Transverse colon (tissue), 4 donors: ENCODE results near the gene NDUFA9. TPM values are rescaled to one million over a fixed set of nuclear protein-coding genes. Genes with fewer than 3 reads are reported as not detected.

Experiments
- DNase-seq: peaks from one replicate; pipeline ENCODE4 v3.0.0-alpha.2; 2019
- H3K27ac ChIP-seq, 4 donors: fragments of 200-600 bp; sonication (generic); 2 replicates each; pipeline ENCODE4 v1.5.1; 2016 to 2018; ENCODE audit warnings: inconsistent platforms in 4 of 4
- H3K27me3 ChIP-seq: fragments of 200-600 bp; sonication (generic); 2 replicates; pipeline ENCODE4 v1.5.1; 2017; ENCODE audit warnings: inconsistent platforms
- H3K36me3 ChIP-seq, 4 donors: fragments of 200-600 bp; sonication (generic); 2 replicates each; pipeline ENCODE4 v1.5.1; 2017 to 2019; ENCODE audit warnings: inconsistent platforms in 4 of 4
- H3K4me1 ChIP-seq, 4 donors: fragments of 200-600 bp; sonication (generic); 2 replicates each; pipeline ENCODE4 v1.5.1; 2017 to 2020; ENCODE audit warnings: inconsistent platforms in 4 of 4
- H3K4me3 ChIP-seq, 4 donors: fragments of 200-600 bp; sonication (generic); 1 replicate in 1 of 4; 2 replicates in 3 of 4; pipeline versions ENCODE4 v1.5.1 to v1.6.1; 2017 to 2019; ENCODE audit warnings: inconsistent platforms in 4 of 4
- H3K9me3 ChIP-seq, 2 donors: fragments of 200-600 bp; sonication (generic); 2 replicates each; pipeline ENCODE4 v1.5.1; 2017 to 2019; ENCODE audit warnings: inconsistent platforms in 2 of 2
- EP300 ChIP-seq: sonication (generic); formaldehyde crosslinking; IDR thresholded peaks from one replicate; pipeline ENCODE4 v1.6.1; 2017; ENCODE audit warnings: antibody characterized with exemption, low read depth
- POLR2A ChIP-seq: fragments of 450-650 bp; IDR thresholded peaks from one replicate; pipeline ENCODE4 v1.6.1; 2016; ENCODE audit warnings: antibody characterized with exemption, mild to moderate bottlenecking, moderate library complexity
- POLR2AphosphoS5 ChIP-seq, 3 donors: sonication (generic); formaldehyde crosslinking; IDR thresholded peaks; one replicate each; pipeline ENCODE4 v1.6.1; 2016; ENCODE audit warnings: antibody characterized with exemption in 3 of 3
- WGBS, 2 donors: methylation state at CpG; one replicate each; pipeline ENCODE4 v1.1.5; 2018; ENCODE audit warnings: low coverage in 1 of 2; 5-methylcytosine and 5-hydroxymethylcytosine counted together
- in situ Hi-C, 4 donors: fragments of 200-750 bp; cut with MboI; loops; one replicate each; pipeline versions ENCODE4 v1.15.0 to v1.15.1; 2017; ENCODE audit warnings: low sequenced_read_pairs in 3 of 4, low pct_ligation_motif_present in 1 of 4, low pct_unique_long_range_greater_than_20kb in 1 of 4
- intact Hi-C: fragments of 100-400 bp; cut with DNase I; formaldehyde crosslinking; loops from one replicate; pipeline ENCODE4 v1.15.1; 2023; ENCODE audit warnings: low total_unique reads
- total RNA-seq, 4 donors: library from RNA; depleted of rRNA; stranded (reverse); fragments of >200 nt; gene quantifications; one replicate each; pipeline ENCODE4 v1.1.0, GENCODE V29; 2016
- TF ChIP-seq, protein P1 (sequence below), 5 experiments: fragments of 200-600 bp in 3 of 5; fragments of 450-650 bp in 2 of 5; sonication (generic) in 3 of 5; IDR thresholded peaks; 1 replicate in 2 of 5; 2 replicates in 3 of 5; pipeline ENCODE4 v1.5.1; 2016 to 2017; ENCODE audit warnings: antibody characterized with exemption in 5 of 5, inconsistent platforms in 3 of 5, mild to moderate bottlenecking in 2 of 5, moderate library complexity in 1 of 5

The NDUFA9 gene
- total RNA-seq, 4 donors from 2014 or later = 43.8 to 99.9 (median 61.2) TPM

GRCh38 chr12:4685317-4685716, 36.4 kb downstream of the NDUFA9 start:
- DNase-seq = no peak
- no peaks in the 10 kb centered on the region for H3K4me1 ChIP-seq
- in situ Hi-C loops (no loop called here), intact Hi-C loops (no loop called here)
- H3K27ac ChIP-seq = no peak overlapping the region
- H3K9me3 ChIP-seq = no peaks in the 10 kb centered on the region
- 87 to 88% methylated on average over 8 of the region's 8 CpGs for WGBS, 2 donors
- H3K4me3 ChIP-seq = no peak overlapping the region
- H3K36me3 ChIP-seq = peaks cover 0 to 66% (median 27%) of the 10 kb centered on the region in 4 donors
- H3K27me3 ChIP-seq = no peaks in the 10 kb centered on the region
- TF ChIP-seq POLR2AphosphoS5 (IDR thresholded peaks at IDR 0.05) (no peak), POLR2A (no peak), EP300 (no peak)
- TF ChIP-seq, protein P1, sequence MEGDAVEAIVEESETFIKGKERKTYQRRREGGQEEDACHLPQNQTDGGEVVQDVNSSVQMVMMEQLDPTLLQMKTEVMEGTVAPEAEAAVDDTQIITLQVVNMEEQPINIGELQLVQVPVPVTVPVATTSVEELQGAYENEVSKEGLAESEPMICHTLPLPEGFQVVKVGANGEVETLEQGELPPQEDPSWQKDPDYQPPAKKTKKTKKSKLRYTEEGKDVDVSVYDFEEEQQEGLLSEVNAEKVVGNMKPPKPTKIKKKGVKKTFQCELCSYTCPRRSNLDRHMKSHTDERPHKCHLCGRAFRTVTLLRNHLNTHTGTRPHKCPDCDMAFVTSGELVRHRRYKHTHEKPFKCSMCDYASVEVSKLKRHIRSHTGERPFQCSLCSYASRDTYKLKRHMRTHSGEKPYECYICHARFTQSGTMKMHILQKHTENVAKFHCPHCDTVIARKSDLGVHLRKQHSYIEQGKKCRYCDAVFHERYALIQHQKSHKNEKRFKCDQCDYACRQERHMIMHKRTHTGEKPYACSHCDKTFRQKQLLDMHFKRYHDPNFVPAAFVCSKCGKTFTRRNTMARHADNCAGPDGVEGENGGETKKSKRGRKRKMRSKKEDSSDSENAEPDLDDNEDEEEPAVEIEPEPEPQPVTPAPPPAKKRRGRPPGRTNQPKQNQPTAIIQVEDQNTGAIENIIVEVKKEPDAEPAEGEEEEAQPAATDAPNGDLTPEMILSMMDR (IDR thresholded peaks at IDR 0.05) = no peak

DNA sequence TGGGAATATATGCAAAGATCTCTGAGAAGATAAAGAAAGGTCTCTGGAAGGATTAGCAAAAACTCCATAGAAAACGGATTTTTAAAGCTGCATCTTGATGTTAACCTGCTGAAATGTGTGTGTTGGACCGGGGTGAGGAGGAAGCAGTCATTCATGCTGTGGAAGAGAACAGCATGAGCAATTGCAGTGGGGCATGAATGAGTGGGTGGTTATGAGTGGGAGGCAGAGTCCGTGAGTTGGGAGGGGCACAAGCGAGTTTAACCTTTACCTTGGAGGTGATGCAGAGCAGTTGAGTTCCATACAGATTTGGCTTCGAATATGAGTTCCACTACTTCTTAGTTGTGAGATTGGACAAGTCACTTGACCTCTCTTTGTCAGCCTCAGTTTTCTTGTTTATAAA, 41.8 kb downstream of the NDUFA9 start:
- H3K27me3 ChIP-seq = no peaks in the 10 kb centered on the region
- intact Hi-C loops (no loop called here), in situ Hi-C loops (no loop called here)
- 95 to 97% methylated on average over 3 to 5 of the region's 5 CpGs for WGBS, 2 donors
- no peak for DNase-seq
- H3K9me3 ChIP-seq = no peaks in the 10 kb centered on the region
- no peak overlapping the region for H3K4me3 ChIP-seq
- H3K4me1 ChIP-seq = no peaks in the 10 kb centered on the region
- no peak for TF ChIP-seq EP300
- TF ChIP-seq, protein P1 (IDR thresholded peaks at IDR 0.05) = no peak
- no peak for TF ChIP-seq POLR2AphosphoS5 (IDR thresholded peaks at IDR 0.05)
- TF ChIP-seq POLR2A = no peak
- H3K27ac ChIP-seq = no peak overlapping the region
- H3K36me3 ChIP-seq = peaks cover 0 to 25% (median 10%) of the 10 kb centered on the region in 4 donors

Other genes with a start within 250 kb of the NDUFA9 start
- not detected for gene FGF6, start 203.3 kb upstream of the NDUFA9 start, total RNA-seq
- 1 to 10 TPM in 3 of 4 donors, not detected in 1; 1.9 to 2.7 (median 2.4) TPM for gene RAD51AP1, start 110.2 kb upstream of the NDUFA9 start, total RNA-seq
- gene DYRK4, start 86.9 kb upstream of the NDUFA9 start, total RNA-seq = 100 to 1,000 TPM in 1 of 4 donors, 10 to 100 TPM in 3; 20.3 to 120 (median 22.4) TPM
- 1 to 10 TPM in 2 of 4 donors, not detected in 2; 1.6 to 1.8 TPM for gene AKAP3, start 63 bp upstream of the NDUFA9 start, total RNA-seq
- gene GALNT8, start 71.3 kb downstream of the NDUFA9 start, total RNA-seq = 10 to 100 TPM in 2 of 4 donors, 1 to 10 TPM in 2; 3.5 to 43.2 (median 14.2) TPM